ENCODE results near the gene RBFOX2.

RBFOX2 gene

DNA sequence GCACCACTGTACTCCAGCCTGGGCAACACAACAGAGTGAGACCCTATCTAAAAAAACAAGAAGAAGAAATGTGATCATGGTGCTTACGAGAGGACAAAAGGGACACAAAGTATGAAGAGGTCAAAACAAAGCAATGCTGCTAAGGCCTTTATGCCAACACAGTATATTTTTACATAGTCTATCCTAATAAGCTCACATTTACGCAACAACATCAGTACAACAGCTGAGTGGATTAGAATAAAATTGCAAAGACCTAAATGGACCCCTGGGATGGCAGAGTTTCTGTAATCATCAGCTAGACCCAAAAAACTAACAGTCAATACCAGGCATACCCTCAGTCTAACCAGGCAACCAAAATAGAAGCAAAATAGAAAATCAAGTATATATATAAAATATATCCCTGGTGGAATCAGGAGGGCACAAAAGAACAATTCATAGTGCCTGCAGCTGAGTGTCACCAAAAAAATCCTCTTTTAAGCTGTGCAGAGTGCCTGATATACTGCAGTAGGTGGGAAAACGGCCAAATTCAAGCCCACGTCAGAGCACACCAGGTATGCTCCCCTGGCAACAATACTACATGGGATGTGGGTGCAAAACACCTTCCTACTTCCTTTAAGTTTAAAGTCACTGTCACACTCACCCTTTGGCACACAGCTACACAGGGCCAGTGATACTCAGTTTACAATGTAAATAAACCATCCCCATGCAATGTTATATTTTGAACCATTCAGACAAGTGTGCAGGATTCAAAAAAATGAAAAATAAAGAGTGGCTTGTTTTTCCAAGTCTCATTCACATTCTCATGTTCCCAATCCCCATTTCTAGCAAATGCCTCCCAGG is 57.8 kb downstream of the RBFOX2 start:
- no peak for DNase-seq

- DNase-seq: no peak
Observed at GRCh38 chr22:35967046-35967397, 61.6 kb downstream of the RBFOX2 start.

GRCh38 chr22:35966314-35967045 is 62.1 kb downstream of the RBFOX2 start:
- no peak for DNase-seq

DNA sequence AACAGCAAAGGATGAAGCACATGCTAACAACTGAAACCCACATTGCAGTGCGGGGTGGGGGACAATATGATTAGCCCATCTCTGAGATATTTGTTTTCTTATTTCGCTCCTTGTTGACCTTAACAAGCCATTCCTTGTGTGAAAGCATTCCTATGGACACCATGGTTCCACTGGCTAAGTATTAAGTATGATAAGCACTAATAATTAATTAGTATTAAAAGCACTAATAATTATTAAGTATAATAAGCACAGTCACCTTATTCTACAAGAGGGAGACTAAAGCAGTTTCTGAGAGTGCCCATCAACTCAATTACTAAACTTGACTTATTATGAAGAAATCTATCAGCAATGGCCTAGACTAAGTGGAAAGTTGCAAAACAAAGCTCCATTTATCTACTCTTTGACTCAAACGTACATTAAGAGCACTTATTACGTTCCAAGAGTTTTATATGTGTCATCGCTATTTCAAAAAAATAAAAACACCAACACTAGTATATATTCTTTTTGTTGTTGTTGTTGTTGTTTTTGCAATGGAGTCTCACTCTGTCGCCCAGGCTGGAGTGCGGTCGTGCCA is 65.3 kb downstream of the RBFOX2 start:
- DNase-seq: no peak

GRCh38 chr22:35961480-35962295 is 66.9 kb downstream of the RBFOX2 start:
- DNase-seq: no peak

DNA sequence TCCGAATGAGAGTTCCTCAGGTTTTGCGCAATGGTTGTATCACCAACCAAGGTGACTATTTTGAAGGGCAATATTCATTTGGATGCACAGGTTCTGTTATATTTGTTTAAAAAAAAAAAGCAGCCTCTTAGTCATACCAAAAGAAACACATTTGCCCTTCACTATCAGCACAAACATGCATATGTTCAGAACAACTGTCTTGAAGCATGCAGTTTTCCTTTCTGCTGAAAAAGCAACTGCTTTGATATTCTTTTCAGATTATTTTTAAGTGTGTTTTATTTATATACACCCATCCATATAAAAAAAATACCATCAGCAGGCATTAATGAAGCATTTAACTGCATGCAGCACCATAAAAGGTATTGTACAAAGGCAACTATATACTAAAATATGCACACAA is 67.8 kb downstream of the RBFOX2 start:
- DNase-seq: no peak

DNA sequence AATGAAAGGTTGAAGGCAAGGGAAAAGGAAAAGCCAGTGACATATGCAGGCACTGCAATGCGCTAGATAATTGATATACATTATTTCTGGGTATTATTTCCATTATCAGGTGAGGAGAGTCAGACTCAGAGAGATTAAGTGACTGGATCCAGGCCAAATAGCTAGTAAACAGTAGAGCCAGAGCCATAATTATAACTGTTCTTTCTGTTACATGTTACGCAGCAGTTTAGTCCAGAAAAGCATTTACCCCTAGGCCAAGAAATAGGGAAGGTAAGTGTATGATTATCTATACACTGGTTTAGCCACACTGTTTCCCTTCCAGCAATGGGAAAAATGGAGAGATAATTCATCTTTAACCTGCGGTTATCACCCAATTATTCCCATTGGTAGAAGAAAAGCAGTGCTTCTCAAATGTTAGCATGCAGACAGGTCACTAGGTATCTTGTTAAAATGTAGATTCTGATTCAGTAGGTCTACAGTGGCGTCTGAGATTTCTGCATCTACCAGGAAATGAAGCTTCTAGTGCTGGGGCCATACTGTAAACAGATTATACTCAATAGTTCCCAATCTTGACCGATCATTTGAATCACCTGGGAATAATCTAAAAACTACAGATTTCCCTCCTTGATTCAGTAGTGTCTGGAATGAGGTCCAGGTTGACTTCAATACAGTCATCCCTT is 69.4 kb downstream of the RBFOX2 start:
- DNase-seq: no peak

- DNase-seq: no peak
Observed at GRCh38 chr22:35958334-35958733, 70.3 kb downstream of the RBFOX2 start.

GRCh38 chr22:35957589-35957988 is 71.0 kb downstream of the RBFOX2 start:
- DNase-seq: no peak

GRCh38 chr22:35956850-35957249 is 71.8 kb downstream of the RBFOX2 start:
- no peak for DNase-seq

DNA sequence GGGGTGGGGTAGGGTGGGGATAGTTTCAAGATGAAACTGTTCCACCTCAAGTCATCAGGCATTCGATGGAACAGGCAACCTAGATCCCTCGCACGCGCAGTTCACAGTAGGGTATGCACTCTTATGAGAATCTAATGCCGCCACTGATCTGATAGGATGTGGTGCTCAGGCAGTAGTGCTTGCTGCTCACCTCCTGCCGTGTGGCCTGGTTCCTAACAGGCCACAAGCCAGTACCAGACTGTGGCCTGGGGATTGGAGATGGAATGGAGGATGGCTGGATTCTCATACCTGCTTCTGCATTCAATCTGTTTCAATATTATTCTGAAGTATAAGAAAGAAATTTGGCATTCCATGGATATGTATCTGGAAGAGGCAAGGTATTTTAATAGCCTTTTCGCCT is 73.1 kb downstream of the RBFOX2 start:
- no peak for DNase-seq

- DNase-seq: no peak
Observed at GRCh38 chr22:35952576-35952975, 76.0 kb downstream of the RBFOX2 start.

GRCh38 chr22:35950262-35950661 is 78.4 kb downstream of the RBFOX2 start:
- DNase-seq: no peak

- DNase-seq: no peak
Observed at GRCh38 chr22:35949243-35949642, 79.4 kb downstream of the RBFOX2 start.

DNA sequence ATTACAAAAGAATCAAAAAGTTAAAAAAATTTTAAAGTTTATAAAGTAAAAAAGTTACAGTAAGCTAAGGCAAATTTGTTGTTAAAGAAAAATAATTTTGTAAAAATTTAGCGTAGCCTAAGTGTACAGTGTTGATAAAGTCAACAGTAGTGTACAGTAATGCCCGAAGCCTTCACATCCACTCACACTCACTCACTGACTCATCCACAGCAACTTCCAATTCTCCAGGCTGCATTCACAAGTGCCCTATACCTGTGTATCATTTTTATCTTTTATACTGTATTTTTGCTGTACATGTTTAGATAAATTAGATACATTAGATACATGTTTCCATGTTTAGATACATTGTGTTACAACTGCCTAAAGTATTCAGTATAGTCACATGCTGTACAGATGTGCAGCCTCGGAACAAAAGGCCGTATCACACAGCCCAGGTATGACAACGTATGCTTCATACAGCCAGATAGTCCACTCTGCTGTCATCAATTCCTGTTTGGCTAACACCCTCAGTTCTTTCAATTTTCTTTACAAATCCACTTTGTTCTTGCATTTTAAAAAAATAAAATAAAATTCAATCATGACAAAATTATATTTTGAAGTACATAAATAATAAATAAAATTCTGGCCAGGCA is 80.7 kb downstream of the RBFOX2 start:
- no peak for DNase-seq

GRCh38 chr22:35944458-35944857 is 84.2 kb downstream of the RBFOX2 start:
- no peak for DNase-seq

- DNase-seq: no peak
Observed at GRCh38 chr22:35940166-35940565, 88.5 kb downstream of the RBFOX2 start.

GRCh38 chr22:35938226-35938625 is 90.4 kb downstream of the RBFOX2 start:
- DNase-seq: no peak

- no peak for DNase-seq
Observed at GRCh38 chr22:35930933-35931332, 97.7 kb downstream of the RBFOX2 start.

DNA sequence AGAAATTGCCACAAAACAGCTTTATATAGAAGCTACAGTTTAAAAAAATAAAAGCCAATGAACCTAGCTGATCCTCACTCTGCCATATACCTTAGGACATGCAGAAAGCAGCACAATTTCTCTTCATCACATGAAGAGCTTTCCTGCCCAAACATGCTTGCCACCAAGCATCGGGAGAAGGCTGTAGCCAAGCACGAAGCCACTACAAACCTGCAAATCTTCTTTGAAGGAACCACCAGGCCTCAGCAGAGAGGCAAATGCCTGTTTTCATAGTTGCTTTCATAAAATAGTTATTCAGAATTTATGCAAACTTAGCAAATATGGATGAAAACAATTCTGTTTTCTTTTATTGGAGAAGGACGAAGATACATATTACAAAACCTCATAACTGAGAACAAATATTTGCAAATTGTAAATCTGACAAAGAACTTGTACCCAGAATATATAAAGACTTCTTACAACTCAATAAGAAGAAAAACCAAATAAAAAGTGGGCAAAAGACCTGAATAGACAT is 100.3 kb downstream of the RBFOX2 start:
- no peak for DNase-seq

DNA sequence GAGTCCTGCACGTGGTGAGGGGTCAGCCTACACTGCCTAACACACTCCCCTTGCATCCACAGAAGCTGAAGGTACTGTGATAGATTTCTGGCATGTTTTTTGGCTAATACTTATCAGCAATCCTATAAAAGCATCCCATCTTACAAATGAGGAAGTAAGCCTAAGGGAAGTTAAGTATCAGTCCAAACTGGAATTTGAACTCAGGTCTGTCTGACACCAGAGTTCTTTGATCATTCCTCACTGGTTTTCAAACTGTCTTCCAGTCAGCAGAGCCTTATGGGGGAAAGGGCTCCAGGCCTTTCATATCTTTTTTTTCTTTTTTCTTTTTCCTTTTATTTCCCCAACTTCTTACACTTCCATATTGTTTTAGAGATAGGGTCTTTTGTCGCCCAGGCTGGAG is 105.6 kb downstream of the RBFOX2 start:
- DNase-seq: no peak

GRCh38 chr22:35921777-35922176 is 106.8 kb downstream of the RBFOX2 start:
- peak; percentile 35 for DNase-seq

Measured in T1000 (cell line).